ENCODE measurements around the gene FAM217A. TPM values are rescaled to one million over a fixed set of nuclear protein-coding genes. Genes with fewer than 3 reads are reported as not detected.

Gene FAM217A
- total RNA-seq, 2 experiments from 2014 or later: not detected

- ChIA-PET CTCF (interaction anchor here (0.7 kb wide), 1 partner anchor 642 kb away, joined by 4 read pairs; no protein-coding TSS in a partner anchor), POLR2A (interaction anchor here (0.7 kb wide), 1 partner anchor 18 kb away, joined by 5 read pairs; no protein-coding TSS in a partner anchor)
These were observed 9.8 kb upstream of the FAM217A start for GRCh38 chr6:4088704-4089103.

GRCh38 chr6:4085332-4085700 is 6.4 kb upstream of the FAM217A start:
- ChIA-PET CTCF (no interaction called here), POLR2A (no interaction called here)

DNA sequence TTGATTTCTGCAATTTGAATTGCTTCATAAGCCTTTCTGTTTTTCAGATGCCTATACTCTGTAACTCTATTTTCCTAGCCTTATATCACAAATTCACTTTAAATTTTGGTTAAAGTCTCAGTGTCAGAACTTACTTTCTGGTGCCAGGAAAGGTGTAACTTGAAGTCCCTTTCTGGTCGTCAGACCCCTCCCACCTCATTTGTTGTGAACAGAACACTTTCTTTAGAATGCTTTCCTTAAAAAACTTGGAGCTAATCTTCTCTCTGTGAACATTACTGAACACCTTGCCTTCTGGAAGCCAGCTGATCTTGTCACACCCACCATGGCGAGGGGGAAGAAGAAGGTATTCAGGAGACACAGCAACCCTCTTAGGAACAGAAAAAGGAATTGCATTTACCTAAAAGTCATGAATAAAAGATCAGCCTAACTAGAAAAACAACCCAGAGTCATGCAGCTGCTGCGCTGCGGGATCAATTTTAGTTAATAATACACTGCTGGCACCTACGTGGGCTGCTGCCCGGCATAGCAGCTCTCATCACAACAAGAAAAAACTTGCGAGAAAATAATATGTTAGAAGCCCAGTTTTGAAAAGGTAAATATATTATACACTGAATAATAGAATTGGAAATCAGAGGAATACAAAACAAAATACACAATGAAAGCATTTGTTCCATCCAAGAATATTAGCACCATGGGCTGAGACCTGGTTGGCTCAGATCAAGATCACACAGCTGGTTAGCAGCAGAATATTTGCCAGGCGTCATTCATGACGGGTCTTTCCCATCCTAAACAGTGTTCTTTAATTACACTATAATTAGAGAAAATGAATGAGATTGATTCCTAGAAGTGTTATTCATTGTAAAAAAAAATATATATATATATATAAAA is 5.8 kb upstream of the FAM217A start:
- CTCF ChIA-PET: no interaction called here
- POLR2A ChIA-PET: no interaction called here

- CTCF ChIA-PET: no interaction called here
- POLR2A ChIA-PET: no interaction called here
These were observed 4.3 kb downstream of the FAM217A start for GRCh38 chr6:4074478-4075235.

GRCh38 chr6:4071330-4071729 is 7.6 kb downstream of the FAM217A start:
- CTCF ChIA-PET: no interaction called here
- POLR2A ChIA-PET: no interaction called here

DNA sequence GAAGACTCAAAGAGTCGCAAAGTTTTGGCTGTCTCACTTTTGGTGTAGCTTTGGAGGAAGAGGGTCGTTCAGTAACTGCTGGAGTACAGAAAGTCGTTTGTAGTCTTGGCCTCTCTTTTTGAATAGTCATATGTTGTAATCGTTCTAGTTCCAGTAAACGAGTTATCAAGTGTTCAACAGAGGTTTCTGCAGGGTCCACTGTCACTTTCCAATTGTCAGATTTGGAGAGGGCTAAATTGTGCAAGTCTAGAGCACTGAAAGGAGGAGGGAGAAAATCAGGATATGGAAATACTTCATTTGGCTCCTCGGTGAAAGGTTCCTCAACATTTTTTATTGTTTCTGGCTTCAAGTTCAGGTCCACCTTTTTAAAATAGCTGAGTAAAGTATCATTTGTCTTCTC is 9.7 kb downstream of the FAM217A start:
- ChIA-PET CTCF (no interaction called here), POLR2A (no interaction called here)

GRCh38 chr6:4067673-4068072 is 11.3 kb downstream of the FAM217A start:
- ChIA-PET POLR2A (no interaction called here), CTCF (no interaction called here)

GRCh38 chr6:4066029-4066755 is 12.7 kb downstream of the FAM217A start:
- ChIA-PET CTCF (no interaction called here), POLR2A (no interaction called here)

- ChIA-PET POLR2A (interaction anchor here (0.7 to 1.8 kb wide), 3 partner anchors 38 to 745 kb away, joined by 3 to 7 read pairs (median 4); partner anchors contain the start of gene ECI2), CTCF (interaction anchor here (0.7 to 1.5 kb wide), 4 partner anchors 8 to 79 kb away, joined by 3 to 4 read pairs (median 3); partner anchors contain the start of gene ECI2)
These were observed 19.7 kb downstream of the FAM217A start for GRCh38 chr6:4059115-4059777.

DNA sequence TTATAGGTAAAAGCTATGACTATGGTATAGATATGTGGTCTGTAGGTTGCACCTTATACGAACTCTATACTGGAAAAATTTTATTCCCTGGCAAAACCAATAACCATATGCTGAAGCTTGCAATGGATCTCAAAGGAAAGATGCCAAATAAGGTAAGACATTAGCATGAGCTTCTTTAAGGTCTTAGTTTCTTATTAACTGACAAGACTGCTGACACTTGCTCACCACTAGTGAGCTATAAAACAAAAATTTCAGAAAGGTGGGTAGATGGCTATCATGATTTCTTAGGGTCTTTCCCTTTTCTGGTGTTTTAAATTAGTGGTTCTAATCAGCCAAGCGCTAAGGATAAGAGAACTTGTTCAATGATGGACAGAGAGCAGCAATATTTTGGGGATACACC is 21.9 kb downstream of the FAM217A start:
- POLR2A ChIA-PET: no interaction called here
- CTCF ChIA-PET: interaction anchor here (0.9 kb wide), 1 partner anchor 35 kb away, joined by 3 read pairs; a partner anchor contains a TSS

DNA sequence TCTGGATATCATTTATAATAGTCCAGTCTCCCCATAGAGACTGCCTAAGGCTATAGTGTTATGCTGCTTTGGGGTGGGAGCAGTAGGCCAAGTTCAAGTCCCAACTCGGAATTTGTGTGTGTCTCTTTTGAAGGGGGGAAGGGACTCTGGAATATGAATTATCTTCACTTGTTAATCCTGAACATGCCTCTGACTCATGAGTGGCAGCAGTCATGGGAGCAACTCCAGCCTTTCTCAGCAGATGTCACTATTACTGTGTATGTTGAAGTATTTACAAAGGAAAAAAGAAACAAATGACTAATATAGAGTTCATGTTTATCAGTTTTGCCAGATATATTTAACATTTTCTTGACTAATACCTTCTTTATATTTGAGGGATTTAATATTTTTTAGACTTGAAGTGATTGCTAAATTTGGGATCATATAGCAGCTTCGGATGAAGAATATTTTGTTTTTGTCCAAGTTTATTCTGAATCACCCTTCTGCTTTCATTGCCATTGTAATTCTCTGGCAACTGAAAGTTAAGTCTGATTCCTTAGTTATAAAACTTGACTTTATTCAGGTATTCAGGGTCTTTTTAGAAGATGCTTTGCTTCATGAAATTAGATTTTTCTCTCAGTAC is 23.4 kb downstream of the FAM217A start:
- ChIA-PET POLR2A (no interaction called here), CTCF (no interaction called here)

- POLR2A ChIA-PET: no interaction called here
- CTCF ChIA-PET: no interaction called here
These were observed 29.7 kb downstream of the FAM217A start for GRCh38 chr6:4049246-4049645.

DNA sequence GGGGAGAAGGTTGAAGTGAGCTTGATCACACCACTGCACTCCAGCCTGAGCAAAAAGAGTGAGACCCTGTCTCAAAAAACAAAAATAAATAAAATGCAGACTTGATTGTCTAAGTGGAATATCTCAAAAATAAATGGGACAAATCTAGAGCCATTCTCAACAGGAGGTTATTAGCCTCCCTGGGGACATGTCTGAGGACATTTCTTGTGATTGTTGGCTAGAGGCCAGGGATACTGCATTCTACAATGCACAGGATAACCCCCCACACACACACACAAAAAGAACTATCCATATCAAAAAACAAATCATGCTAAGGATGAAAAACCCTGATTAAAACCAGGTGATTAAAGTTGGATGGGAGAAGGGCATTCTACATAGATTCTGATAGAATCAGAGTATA is 37.5 kb downstream of the FAM217A start:
- POLR2A ChIA-PET: no interaction called here

GRCh38 chr6:4039348-4039747 is 39.6 kb downstream of the FAM217A start:
- POLR2A ChIA-PET: no interaction called here
- CTCF ChIA-PET: no interaction called here

More for the DNA sequence above, 37.5 kb downstream of the FAM217A start:
- CTCF ChIA-PET: no interaction called here

DNA sequence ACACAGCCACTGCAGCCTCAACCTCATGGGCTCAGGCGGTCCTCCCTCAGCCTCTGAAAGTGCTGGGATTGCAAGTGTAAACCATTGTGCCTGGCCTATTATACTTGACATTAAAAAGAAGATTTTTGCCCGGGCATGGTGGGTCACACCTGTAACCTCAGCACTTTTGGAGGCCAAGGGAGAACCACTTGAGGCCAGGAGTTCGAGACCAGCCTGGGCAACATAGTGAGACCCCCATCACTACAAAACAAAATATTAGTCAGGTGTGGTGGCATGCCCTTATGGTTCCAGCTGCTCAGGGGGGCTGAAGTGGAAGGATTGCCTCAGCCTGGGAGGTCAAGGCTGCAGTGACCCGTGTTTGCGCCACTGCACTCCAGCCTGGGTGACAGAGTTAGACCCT is 42.4 kb downstream of the FAM217A start:
- ChIA-PET POLR2A (interaction anchor here (0.5 to 0.9 kb wide), 2 partner anchors 15 to 17 kb away, joined by 3 read pairs; no protein-coding TSS in a partner anchor), CTCF (no interaction called here)

GRCh38 chr6:4032475-4032874 is 46.5 kb downstream of the FAM217A start:
- CTCF ChIA-PET: no interaction called here
- POLR2A ChIA-PET: no interaction called here

- POLR2A ChIA-PET: no interaction called here
- CTCF ChIA-PET: no interaction called here
These were observed 47.5 kb downstream of the FAM217A start for GRCh38 chr6:4031442-4031841.

DNA sequence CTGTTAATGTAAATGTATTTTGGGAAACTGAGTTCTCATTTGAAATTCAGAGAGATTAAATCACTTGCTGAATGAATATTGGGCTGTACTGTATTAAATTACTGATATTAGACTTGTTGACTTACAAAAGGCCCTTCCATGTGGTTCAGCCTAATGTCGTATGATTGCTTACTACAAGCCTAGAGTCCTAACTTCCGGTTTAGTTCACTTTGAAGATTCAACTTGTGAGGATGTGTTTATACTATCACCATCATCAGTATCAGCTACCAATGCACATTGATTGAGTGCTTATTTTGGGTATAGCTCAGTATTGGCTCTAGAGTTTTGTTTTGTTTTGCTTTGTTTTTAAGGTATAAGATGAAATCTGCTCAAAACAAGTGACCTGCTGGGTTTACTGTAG is 48.3 kb downstream of the FAM217A start:
- CTCF ChIA-PET: no interaction called here
- POLR2A ChIA-PET: no interaction called here

GRCh38 chr6:4029687-4030086 is 49.2 kb downstream of the FAM217A start:
- CTCF ChIA-PET: interaction anchor here (0.7 kb wide), 3 partner anchors 14 to 1837 kb away, joined by 3 to 5 read pairs (median 3); no protein-coding TSS in a partner anchor
- POLR2A ChIA-PET: no interaction called here
